Omental fat pad (tissue), 4 donors: ENCODE data around the gene LRRIQ1. TPM values are rescaled to one million over a fixed set of nuclear protein-coding genes. Genes with fewer than 3 reads are reported as not detected.

Experiments
- ATAC-seq: fragments of 150-250 bp; one replicate; pipeline ENCODE4 v1.9.1; 2016; ENCODE audit warnings: mild to moderate bottlenecking, moderate library complexity; ENCODE audit not compliant: low FRiP score
- DNase-seq: peaks from one replicate; pipeline ENCODE4 v3.0.0-alpha.2; 2019; ENCODE audit warnings: low spot score
- CTCF ChIP-seq, 3 donors: fragments of 450-650 bp; IDR thresholded peaks; one replicate each; pipeline ENCODE4 v1.5.1; 2016 to 2017; ENCODE audit warnings: antibody characterized with exemption in 3 of 3, mild to moderate bottlenecking in 3 of 3, moderate library complexity in 2 of 3
- total RNA-seq, 4 donors: library from RNA; depleted of rRNA; stranded (reverse); fragments of >200 nt; gene quantifications; one replicate each; pipeline ENCODE4 v1.1.0, GENCODE V29; 2016

Gene LRRIQ1
- 1 to 10 TPM in 1 of 4 donors, under 1 TPM in 1, not detected in 2; 0.13 to 1.4 TPM for total RNA-seq

DNA sequence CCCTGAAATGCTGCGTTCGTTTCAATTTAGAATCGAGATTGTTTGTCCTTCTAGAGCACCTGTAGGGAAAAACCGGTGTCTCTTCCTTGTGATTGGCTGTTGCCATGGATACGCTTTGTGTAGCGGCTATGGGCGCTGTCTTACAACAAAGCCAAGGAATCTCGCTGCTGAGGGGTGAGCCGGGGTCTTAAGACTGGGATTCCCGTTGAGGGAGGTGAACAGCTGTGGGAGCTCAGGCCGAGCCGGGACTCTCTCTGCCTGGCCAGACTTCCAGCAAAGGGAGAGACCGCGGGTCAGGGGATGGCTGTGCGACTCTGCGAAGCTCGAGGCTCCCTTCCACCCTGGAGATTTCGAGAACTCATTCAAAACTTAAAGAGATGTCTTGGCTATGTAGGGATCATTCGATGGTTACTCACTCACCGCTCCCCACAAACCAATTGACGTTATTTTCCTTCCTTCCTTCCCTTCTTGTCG lies at the start of gene LRRIQ1, which contains the start of gene TSPAN19:
Gene LRRIQ1, plus strand, starts transcription at position 118 of the 474 bp plus-strand sequence. CDS start 1,826 bp downstream, outside the sequence.
Gene TSPAN19, minus strand, starts transcription at position 44 of the 474 bp plus-strand sequence. CDS start 6,331 bp downstream, outside the sequence.
- peak; percentile 86 for ATAC-seq
- no peak for DNase-seq

DNA sequence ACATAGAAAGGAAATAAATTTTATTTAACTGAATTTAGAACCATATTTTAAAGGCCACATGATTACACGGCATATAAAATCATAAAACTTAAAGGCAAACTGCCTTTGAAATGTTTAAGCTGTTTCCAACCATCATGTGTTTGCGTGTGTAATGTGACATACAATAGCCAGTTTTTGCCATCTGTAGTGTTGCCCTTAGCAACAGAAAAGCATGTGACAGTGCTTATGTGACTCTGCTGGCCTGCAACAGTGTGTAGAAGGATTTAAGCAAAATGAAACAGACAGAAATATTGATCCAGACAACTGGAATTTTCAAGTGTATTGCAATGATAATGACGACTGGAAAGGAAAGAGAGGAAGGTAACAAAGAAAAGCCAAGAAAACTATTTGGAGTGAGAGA lies 49.6 kb upstream of the LRRIQ1 start:
- TF ChIP-seq CTCF (IDR thresholded peaks at IDR 0.05) = no peak
- DNase-seq (no peak), ATAC-seq (no peak)

More for the DNA sequence above, at the start of gene LRRIQ1, which contains the start of gene TSPAN19:
- no peak for TF ChIP-seq CTCF (IDR thresholded peaks at IDR 0.05)

DNA sequence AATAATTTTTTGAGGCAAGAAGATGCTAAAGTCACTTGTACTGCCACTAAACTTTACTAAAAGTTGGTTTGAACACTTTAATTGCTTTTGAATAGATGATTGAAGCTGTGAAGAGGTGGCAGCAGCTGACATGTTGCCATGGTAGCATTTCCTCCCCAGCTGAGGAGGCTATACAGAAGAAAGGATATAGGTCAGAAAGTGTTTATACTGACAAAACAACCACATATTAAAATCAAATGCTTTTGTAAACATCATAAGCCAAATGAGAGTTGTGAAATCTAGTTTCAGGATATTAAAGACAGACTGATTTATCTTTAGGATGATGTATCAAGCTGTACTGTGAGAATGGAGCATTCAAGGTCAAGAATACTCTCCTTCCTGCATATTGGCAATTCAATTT lies 41.7 kb upstream of the LRRIQ1 start:
- DNase-seq = no peak
- TF ChIP-seq CTCF (IDR thresholded peaks at IDR 0.05) = no peak
- ATAC-seq = no peak

DNA sequence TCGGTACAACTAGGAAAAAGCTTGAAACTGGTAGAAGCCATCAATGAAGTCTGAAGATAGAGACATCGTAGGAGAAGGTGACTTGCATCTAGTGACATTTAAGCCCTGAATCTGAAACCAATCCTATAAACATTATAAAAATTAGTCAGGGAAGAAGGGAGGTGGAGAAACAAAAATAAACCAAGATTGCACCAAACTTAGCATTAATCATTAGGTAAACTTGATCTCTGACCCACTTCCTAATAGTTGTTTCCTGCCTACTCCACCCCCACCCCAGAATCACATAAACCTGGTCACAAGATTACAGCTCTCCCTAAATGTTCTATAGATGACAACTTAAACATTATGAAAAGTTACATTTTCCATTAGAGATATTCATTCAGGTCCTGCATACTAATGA lies 40.5 kb upstream of the LRRIQ1 start:
- DNase-seq (no peak), ATAC-seq (no peak)
- TF ChIP-seq CTCF (IDR thresholded peaks at IDR 0.05) = no peak

DNA sequence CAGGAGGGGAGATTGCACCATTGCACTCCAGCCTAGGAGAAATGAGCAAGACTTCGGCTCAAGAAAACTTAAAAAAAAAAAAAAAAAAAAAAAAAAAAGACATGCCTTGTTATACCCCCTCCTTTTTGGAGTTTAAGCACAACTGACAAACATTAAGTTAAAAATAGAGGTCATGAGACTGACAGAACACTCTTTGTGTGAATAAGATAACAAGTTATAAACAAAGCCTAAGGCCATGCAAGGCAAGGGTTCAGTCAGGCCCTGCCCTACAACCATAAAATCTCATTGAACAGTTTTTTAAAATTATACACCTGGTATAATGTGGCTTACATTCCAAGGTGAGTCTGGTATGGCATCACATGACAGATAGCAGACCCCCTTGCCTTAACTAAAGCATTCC lies 39.4 kb upstream of the LRRIQ1 start:
- ATAC-seq = no peak
- TF ChIP-seq CTCF (IDR thresholded peaks at IDR 0.05) = no peak
- no peak for DNase-seq

- DNase-seq (no peak), ATAC-seq (no peak)
- TF ChIP-seq CTCF (IDR thresholded peaks at IDR 0.05) = no peak
These were observed 37.8 kb upstream of the LRRIQ1 start for GRCh38 chr12:84998341-84998740.

DNA sequence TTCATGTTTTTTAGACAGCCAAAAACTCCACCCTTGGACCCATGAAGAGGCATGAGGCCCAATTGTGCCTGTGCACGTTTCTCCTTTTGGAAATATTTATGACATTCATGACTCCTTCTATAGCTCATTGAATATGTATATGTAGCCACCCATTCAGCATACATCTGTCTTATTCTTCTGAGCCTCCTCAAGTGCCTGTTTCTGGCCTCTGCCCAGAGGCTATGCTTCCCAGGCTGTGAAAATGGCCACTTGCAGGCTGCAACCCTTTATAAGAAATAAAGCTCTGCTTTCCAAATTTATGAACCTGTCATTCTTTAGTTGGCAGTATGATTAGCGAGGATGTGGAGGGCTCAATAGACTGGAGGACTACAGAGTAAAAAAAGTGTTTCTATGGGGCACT lies 35.4 kb upstream of the LRRIQ1 start:
- ATAC-seq (no peak), DNase-seq (no peak)
- TF ChIP-seq CTCF (IDR thresholded peaks at IDR 0.05) = no peak
